Gastrocnemius medialis (tissue), 4 donors: Measurements from ENCODE around the gene SMIM44.

ENCODE experiments used
- POLR2A ChIP-seq, 2 donors: fragments of 450-650 bp; IDR thresholded peaks; one replicate each; pipeline ENCODE4 v1.6.1; 2017; ENCODE audit warnings: antibody characterized with exemption in 2 of 2, mild to moderate bottlenecking in 2 of 2, moderate library complexity in 2 of 2
- TF ChIP-seq, protein P1 (sequence below), 5 experiments: fragments of 450-650 bp in 3 of 5; fragments of 200-600 bp in 2 of 5; sonication (generic) in 2 of 5; IDR thresholded peaks in 4 of 5; conservative IDR thresholded peaks in 1 of 5; 1 replicate in 4 of 5; 2 replicates in 1 of 5; pipeline ENCODE4 v1.5.1; 2016 to 2019; ENCODE audit warnings: antibody characterized with exemption in 5 of 5, mild to moderate bottlenecking in 3 of 5, moderate library complexity in 3 of 5

DNA sequence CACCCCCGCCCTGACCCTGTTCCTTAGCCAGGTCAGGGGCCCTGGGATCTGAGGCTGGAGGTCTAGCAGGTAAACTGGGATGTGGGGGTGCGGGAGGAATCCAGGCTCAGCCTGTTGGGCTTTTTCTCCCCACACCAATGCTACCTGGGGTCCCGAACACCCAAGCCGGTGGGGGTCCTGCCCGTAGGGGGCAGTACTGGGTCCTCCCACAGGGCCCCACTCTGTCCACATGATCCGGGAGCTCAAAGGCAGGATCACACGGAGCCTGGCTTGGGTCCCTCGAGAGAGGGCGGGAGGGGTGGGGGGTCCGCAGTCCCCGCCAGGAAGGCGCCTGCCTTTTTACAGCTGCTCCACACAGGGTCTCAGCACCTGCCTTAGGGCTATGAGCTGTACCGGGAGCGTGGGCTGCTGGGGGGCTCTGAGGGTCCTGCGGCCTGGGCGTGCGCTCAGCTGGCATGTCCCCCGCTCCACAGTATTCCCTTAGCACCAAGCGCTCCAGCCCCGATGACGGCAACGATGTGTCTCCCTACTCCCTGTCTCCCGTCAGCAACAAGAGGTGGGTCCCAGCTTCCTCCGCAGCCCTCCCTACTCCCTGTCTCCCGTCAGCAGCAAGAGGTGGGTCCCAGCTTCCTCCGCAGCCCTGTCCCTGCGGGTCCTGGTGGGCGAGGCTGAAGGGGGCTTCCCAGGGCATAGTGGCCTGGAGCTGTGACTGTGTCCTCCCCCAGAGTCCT lies 43.4 kb upstream of the SMIM44 start:
- TF ChIP-seq, protein P1, sequence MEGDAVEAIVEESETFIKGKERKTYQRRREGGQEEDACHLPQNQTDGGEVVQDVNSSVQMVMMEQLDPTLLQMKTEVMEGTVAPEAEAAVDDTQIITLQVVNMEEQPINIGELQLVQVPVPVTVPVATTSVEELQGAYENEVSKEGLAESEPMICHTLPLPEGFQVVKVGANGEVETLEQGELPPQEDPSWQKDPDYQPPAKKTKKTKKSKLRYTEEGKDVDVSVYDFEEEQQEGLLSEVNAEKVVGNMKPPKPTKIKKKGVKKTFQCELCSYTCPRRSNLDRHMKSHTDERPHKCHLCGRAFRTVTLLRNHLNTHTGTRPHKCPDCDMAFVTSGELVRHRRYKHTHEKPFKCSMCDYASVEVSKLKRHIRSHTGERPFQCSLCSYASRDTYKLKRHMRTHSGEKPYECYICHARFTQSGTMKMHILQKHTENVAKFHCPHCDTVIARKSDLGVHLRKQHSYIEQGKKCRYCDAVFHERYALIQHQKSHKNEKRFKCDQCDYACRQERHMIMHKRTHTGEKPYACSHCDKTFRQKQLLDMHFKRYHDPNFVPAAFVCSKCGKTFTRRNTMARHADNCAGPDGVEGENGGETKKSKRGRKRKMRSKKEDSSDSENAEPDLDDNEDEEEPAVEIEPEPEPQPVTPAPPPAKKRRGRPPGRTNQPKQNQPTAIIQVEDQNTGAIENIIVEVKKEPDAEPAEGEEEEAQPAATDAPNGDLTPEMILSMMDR (IDR thresholded peaks at IDR 0.05 in 4 of 5, conservative IDR thresholded peaks at IDR 0.05 in 1 of 5): no peak
- TF ChIP-seq POLR2A (IDR thresholded peaks at IDR 0.05): no peak
